NT2/D1 (cell line): ENCODE data around the gene ADAMTS15.
A peak's percentile ranks its signal among the peaks of the same experiment; 100 is the strongest.

Experiments used
- DNase-seq: peaks from one replicate; pipeline ENCODE4 v3.0.0-alpha.2; 2011; ENCODE audit warnings: low read depth, low spot score
- H3K27me3 ChIP-seq: 2 replicates; pipeline ENCODE4 v1.6.0; 2011; ENCODE audit warnings: mild to moderate bottlenecking; ENCODE audit not compliant: insufficient read length, insufficient read depth
- H3K36me3 ChIP-seq: 2 replicates; pipeline ENCODE4 v1.6.1; 2011; ENCODE audit warnings: mild to moderate bottlenecking, low read length, mixed read lengths; ENCODE audit not compliant: insufficient read depth, insufficient read length
- H3K4me1 ChIP-seq: 2 replicates; pipeline ENCODE4 v1.5.1; 2011; ENCODE audit not compliant: insufficient read depth, insufficient read length
- H3K4me3 ChIP-seq: 2 replicates; pipeline ENCODE4 v1.5.1; 2011; ENCODE audit warnings: low read depth; ENCODE audit not compliant: insufficient read length
- H3K9ac ChIP-seq: 2 replicates; pipeline ENCODE4 v1.6.0; 2011; ENCODE audit warnings: low read depth; ENCODE audit not compliant: insufficient read length
- H3K9me3 ChIP-seq: 2 replicates; pipeline ENCODE4 v1.5.1; 2011; ENCODE audit warnings: mild to moderate bottlenecking, low read length; ENCODE audit not compliant: insufficient read depth
- SUZ12 ChIP-seq: IDR thresholded peaks from 2 replicates; pipeline ENCODE4 v1.6.1; 2011; ENCODE audit not compliant: insufficient read length, insufficient read depth; ENCODE audit errors: extremely low read depth
- YY1 ChIP-seq: IDR thresholded peaks from 2 replicates; pipeline ENCODE4 v1.6.1; 2011; ENCODE audit not compliant: insufficient read length, insufficient read depth
- ZNF274 ChIP-seq: IDR thresholded peaks from 2 replicates; pipeline ENCODE4 v1.6.1; 2011; ENCODE audit warnings: mild to moderate bottlenecking, low read depth, low read length

Gene ADAMTS15

DNA sequence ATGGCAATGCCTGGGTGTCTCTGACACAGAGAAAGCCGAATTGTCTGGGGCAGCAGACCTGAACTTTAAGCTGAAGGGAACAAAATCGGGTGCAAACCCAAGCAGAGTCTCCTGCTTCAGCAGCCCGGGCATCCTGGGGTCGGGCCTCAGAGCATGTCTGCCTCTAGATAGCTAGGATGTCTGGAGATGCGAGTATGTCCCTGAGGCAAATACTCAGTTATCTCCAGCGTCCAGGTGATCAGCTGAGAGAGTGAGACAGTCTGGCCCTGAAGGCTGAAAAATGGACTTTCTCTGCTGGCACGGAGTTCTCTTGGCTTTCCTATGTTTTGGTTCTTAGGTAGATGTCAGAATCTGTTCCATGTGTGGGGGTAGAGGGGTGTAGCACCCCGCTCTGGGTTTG is 23.3 kb upstream of the ADAMTS15 start:
- Histone ChIP-seq H3K27me3 (peaks cover 43% of the 10 kb centered on the region), H3K36me3 (no peaks in the 10 kb centered on the region), H3K9me3 (no peaks in the 10 kb centered on the region), H3K9ac (no peak overlapping the region), H3K4me3 (no peak overlapping the region), H3K4me1 (peaks cover 4% of the 10 kb centered on the region)
- TF ChIP-seq YY1 = no peak
- no peak for TF ChIP-seq ZNF274
- TF ChIP-seq SUZ12 = no peak
- DNase-seq = no peak

DNA sequence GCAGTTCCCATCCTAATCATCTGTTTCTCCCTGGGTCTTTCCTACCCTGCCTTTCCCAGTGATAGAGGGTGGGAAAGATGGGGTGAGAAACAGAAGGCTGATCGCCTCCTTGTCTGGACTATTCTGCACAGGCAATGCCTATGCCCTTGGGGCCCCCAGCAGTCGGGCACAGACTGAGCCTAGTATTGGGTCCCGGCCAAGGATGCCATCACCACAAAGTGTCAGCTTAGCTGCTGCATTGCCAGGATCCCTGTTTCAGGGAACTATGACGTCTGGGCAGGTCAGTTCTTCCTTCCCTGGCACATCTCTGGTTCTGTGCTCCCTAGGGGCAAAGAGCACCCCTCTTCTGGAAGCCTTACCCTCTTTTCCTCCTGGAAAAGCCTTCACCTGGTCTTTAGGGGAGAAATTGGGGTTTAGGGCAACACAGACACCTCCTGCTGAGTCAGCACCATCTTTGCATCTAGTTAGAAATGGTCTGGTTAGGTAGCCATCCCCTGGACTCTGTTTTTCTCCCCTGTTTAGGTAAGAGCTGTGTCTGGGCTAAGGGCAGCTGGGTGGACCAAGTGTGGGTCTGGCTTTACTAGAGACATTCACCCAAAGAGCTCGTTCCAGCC is 22.1 kb upstream of the ADAMTS15 start:
- peaks cover 4% of the 10 kb centered on the region for H3K4me1 ChIP-seq
- H3K9me3 ChIP-seq = no peaks in the 10 kb centered on the region
- peaks cover 48% of the 10 kb centered on the region for H3K27me3 ChIP-seq
- no peak for DNase-seq
- no peak for TF ChIP-seq ZNF274
- no peak for TF ChIP-seq YY1
- no peak for TF ChIP-seq SUZ12
- no peak overlapping the region for H3K9ac ChIP-seq
- H3K4me3 ChIP-seq = no peak overlapping the region
- H3K36me3 ChIP-seq = no peaks in the 10 kb centered on the region

- Histone ChIP-seq H3K27me3 (peaks cover 48% of the 10 kb centered on the region), H3K9me3 (no peaks in the 10 kb centered on the region), H3K4me3 (no peak overlapping the region), H3K4me1 (peaks cover 4% of the 10 kb centered on the region), H3K9ac (no peak overlapping the region), H3K36me3 (no peaks in the 10 kb centered on the region)
- no peak for TF ChIP-seq SUZ12
- no peak for TF ChIP-seq ZNF274
- TF ChIP-seq YY1 = no peak
- DNase-seq = no peak
Observed at GRCh38 chr11:130426837-130427341, 21.6 kb upstream of the ADAMTS15 start.

DNA sequence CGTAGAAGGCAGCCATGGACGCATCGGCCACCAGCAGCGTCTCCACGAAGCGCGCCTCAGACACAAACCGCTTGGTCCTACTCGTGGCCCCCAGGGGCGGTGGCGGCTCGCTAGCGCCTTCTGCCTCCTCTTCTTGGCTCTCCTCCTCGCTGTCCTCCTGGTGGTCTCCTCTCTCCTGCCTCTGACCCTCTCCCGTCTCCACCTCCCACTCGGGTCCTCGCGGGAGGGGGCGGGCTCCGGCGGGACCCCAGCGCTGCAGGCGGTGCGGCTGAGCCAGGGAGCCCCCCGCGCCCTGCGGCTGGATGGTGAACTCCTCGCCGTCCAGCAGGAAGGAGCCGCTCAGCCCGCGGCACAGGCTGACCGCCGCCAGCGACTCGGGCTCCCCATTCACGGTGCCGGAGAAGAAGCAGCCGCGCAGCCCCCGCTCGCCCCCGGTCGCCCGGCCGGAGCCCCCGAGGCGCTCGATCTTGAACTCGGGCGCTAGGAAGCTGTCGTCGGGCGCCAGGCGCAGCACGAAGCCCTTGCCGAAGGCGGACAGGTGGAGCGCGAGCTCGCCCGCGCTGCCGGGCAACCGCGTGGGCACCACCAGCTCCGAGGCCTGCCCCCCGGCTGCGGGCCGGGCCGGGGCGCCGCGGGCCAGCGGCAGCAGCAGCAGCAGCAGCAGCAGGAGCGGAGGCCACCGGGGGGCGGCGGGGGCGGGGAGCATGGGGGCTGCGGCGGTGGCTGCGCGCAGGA is 20.7 kb upstream of the ADAMTS15 start:
- Histone ChIP-seq H3K27me3 (peaks cover 48% of the 10 kb centered on the region), H3K36me3 (no peaks in the 10 kb centered on the region), H3K9me3 (no peaks in the 10 kb centered on the region), H3K4me3 (peak overlapping the region; percentile 32), H3K4me1 (peaks cover 4% of the 10 kb centered on the region), H3K9ac (peak overlapping the region; percentile 61)
- TF ChIP-seq YY1 = no peak
- no peak for TF ChIP-seq SUZ12
- no peak for TF ChIP-seq ZNF274
- DNase-seq = no peak

DNA sequence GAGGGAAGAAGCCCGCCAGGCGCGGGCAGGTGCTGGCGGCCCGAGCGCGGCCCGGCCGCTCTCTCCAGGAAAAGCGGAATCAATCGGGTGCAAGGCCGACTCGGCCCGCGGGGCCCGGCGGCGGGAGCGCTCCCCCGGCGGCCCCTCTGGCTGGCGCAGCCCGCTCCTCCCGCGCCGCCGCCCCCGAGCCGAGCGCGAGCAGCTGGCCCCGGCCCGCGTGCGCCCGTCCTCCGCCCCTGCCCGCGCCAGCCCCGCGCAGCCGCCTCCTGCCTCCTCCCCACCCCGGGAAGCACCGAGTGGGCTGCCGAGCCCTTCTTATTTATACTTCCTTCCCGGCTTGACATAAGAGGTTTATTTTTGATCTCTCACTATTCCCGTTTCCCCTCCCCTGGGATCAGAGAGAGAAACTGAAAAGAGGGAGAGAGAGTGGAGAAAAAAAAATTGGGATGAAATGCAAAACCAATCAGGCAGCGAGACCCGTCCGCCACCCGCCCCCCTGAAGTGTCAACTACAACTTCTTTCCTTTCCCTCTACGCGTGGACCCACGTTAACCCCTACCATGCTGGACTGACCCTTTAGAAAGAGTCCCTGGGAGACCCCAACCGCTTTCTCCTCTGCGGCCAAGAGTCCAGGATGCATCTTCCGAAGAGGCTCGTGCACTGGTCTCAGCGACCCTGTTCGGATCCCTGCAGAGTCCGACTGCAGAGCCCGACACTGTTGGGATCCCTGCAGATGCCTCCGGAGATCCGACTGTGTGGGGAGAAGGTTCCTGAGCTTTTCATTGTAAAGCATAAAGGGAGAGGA is 19.9 kb upstream of the ADAMTS15 start, which contains the start of gene ADAMTS8:
Gene ADAMTS8, minus strand, starts transcription at position 294 of the 804 bp plus-strand sequence. CDS start 323 bp downstream, outside the sequence.
- H3K9me3 ChIP-seq = no peaks in the 10 kb centered on the region
- peak within 1 kb of the TSS; percentile 61 for H3K9ac ChIP-seq
- peak within 1 kb of the TSS; percentile 32 for H3K4me3 ChIP-seq
- peaks cover 4% of the 10 kb centered on the region for H3K4me1 ChIP-seq
- peaks cover 48% of the 10 kb centered on the region for H3K27me3 ChIP-seq
- no peaks in the 10 kb centered on the region for H3K36me3 ChIP-seq
- no peak for DNase-seq
- TF ChIP-seq ZNF274 (no peak), YY1 (no peak)

DNA sequence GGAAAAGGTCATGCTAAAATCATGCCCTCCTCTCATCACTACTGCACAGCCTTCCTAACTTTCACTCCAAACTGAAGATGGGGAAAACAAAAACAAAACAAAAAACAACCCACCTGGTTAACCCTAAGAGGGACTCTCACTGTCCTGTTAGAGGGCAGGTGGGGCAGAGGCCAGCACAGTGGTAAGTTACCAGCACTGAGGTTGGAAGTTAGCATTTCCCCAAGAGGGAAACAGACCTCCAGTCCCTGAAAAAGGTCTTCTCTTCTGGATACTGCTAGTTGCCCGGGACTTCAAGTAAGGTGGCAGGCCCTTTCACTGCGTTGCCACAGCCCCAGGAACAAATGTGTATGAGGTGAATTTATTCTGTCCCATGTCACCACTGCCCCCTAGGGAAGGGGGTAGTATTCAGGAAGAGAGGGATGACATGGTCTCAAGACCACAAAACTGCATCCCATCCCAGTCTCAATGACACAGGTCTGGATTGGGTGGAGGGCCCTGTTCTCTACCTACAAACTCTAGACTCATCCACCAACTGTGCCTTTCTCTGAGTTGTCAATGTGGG is 19.2 kb upstream of the ADAMTS15 start:
- Histone ChIP-seq H3K36me3 (no peaks in the 10 kb centered on the region), H3K4me1 (peaks cover 4% of the 10 kb centered on the region), H3K9ac (no peak overlapping the region), H3K9me3 (no peaks in the 10 kb centered on the region), H3K27me3 (peaks cover 48% of the 10 kb centered on the region), H3K4me3 (no peak overlapping the region)
- DNase-seq = no peak
- no peak for TF ChIP-seq ZNF274
- no peak for TF ChIP-seq SUZ12
- no peak for TF ChIP-seq YY1
